Esophagus muscularis mucosa (tissue), 4 donors: Measurements from ENCODE around the gene EML2. TPM values are rescaled to one million over a fixed set of nuclear protein-coding genes. Genes with fewer than 3 reads are reported as not detected.

Experiments
- DNase-seq: peaks from one replicate; pipeline ENCODE4 v3.0.0-alpha.2; 2017; ENCODE audit errors: extremely low spot score
- H3K27ac ChIP-seq, 4 donors: fragments of 200-600 bp; sonication (generic); replicated peaks in 1 of 4; 1 replicate in 3 of 4; 2 replicates in 1 of 4; pipeline ENCODE4 v1.5.1; 2016 to 2019; ENCODE audit warnings: mild to moderate bottlenecking in 1 of 4
- H3K27me3 ChIP-seq, 4 donors: fragments of 200-600 bp; sonication (generic); one replicate each; pipeline versions ENCODE4 v1.5.1 to v1.6.0; 2016 to 2019
- H3K36me3 ChIP-seq, 4 donors: fragments of 200-600 bp; sonication (generic); one replicate each; pipeline ENCODE4 v1.5.1; 2016 to 2019
- H3K4me1 ChIP-seq, 4 donors: fragments of 200-600 bp; sonication (generic); one replicate each; pipeline ENCODE4 v1.5.1; 2016 to 2019
- H3K4me3 ChIP-seq, 4 donors: fragments of 200-600 bp; sonication (generic); 1 replicate in 2 of 4; 2 replicates in 2 of 4; pipeline ENCODE4 v1.5.1; 2016 to 2019; ENCODE audit warnings: mild to moderate bottlenecking in 4 of 4, moderate library complexity in 1 of 4
- H3K9me3 ChIP-seq, 4 donors: fragments of 200-600 bp; sonication (generic); 1 replicate in 3 of 4; 2 replicates in 1 of 4; pipeline ENCODE4 v1.5.1; 2016 to 2019
- CTCF ChIP-seq, 3 experiments: fragments of 200-600 bp in 2 of 3; fragments of 450-650 bp in 1 of 3; sonication (generic) in 2 of 3; IDR thresholded peaks; one replicate each; pipeline ENCODE4 v1.5.1; 2017 to 2019; ENCODE audit warnings: antibody characterized with exemption in 3 of 3, mild to moderate bottlenecking in 2 of 3, moderate library complexity in 1 of 3
- EP300 ChIP-seq: sonication (generic); formaldehyde crosslinking; IDR thresholded peaks from one replicate; pipeline ENCODE4 v1.6.1; 2017; ENCODE audit warnings: antibody characterized with exemption
- POLR2A ChIP-seq: fragments of 450-650 bp; IDR thresholded peaks from one replicate; pipeline ENCODE4 v1.6.1; 2017; ENCODE audit warnings: antibody characterized with exemption, moderate library complexity, mild to moderate bottlenecking, low read depth
- POLR2AphosphoS5 ChIP-seq, 2 donors: sonication (generic); formaldehyde crosslinking; IDR thresholded peaks; one replicate each; pipeline ENCODE4 v1.6.1; 2017; ENCODE audit warnings: antibody characterized with exemption in 2 of 2
- WGBS: methylation state at CpG from one replicate; pipeline ENCODE4 v1.1.5; 2018; 5-methylcytosine and 5-hydroxymethylcytosine counted together
- intact Hi-C: fragments of 100-400 bp; cut with DNase I; formaldehyde crosslinking; loops from one replicate; pipeline ENCODE4 v1.15.1; 2023
- total RNA-seq, 4 donors: library from RNA; depleted of rRNA; stranded (reverse); fragments of >200 nt; gene quantifications; one replicate each; pipeline versions ENCODE4 v1.1.0 to v1.2.1, GENCODE V29; 2016

EML2 gene
- total RNA-seq, 4 donors from 2014 or later = 12.0 to 28.4 (median 18.3) TPM

- H3K4me3 ChIP-seq = no peak overlapping the region
- H3K36me3 ChIP-seq = peaks cover 0 to 11% (median 0%) of the 10 kb centered on the region in 4 donors
- 57% methylated on average over 6 of the region's 6 CpGs for WGBS
- H3K27me3 ChIP-seq = peaks cover 0 to 98% (median 25%) of the 10 kb centered on the region in 4 donors
- DNase-seq = no peak
- TF ChIP-seq POLR2A (no peak), EP300 (no peak), CTCF (IDR thresholded peaks at IDR 0.05) (no peak), POLR2AphosphoS5 (IDR thresholded peaks at IDR 0.05) (no peak)
- intact Hi-C loops = no loop called here
- no peak overlapping the region for H3K27ac ChIP-seq
- peaks cover 26 to 35% (median 31%) of the 10 kb centered on the region in 4 donors for H3K4me1 ChIP-seq
- no peaks in the 10 kb centered on the region for H3K9me3 ChIP-seq
These were observed 43.4 kb downstream of the EML2 start for GRCh38 chr19:45595814-45596213.

GRCh38 chr19:45593520-45593919, 45.7 kb downstream of the EML2 start:
- Histone ChIP-seq H3K27me3 (peaks cover 0 to 82% (median 7%) of the 10 kb centered on the region in 4 donors), H3K36me3 (peaks cover 0 to 33% (median 0%) of the 10 kb centered on the region in 4 donors), H3K4me3 (no peak overlapping the region), H3K9me3 (no peaks in the 10 kb centered on the region), H3K27ac (no peak overlapping the region), H3K4me1 (peaks cover 12 to 29% (median 16%) of the 10 kb centered on the region in 4 donors)
- TF ChIP-seq CTCF (IDR thresholded peaks at IDR 0.05) (no peak), POLR2AphosphoS5 (IDR thresholded peaks at IDR 0.05) (no peak), POLR2A (no peak), EP300 (no peak)
- 10% methylated on average over 1 of the region's 1 CpG for WGBS
- DNase-seq = no peak
- intact Hi-C loops = no loop called here

GRCh38 chr19:45592366-45592765, 46.8 kb downstream of the EML2 start:
- H3K4me3 ChIP-seq = no peak overlapping the region
- intact Hi-C loops = no loop called here
- no peak overlapping the region for H3K27ac ChIP-seq
- no peak for DNase-seq
- WGBS = 49% methylated on average over 4 of the region's 4 CpGs
- H3K36me3 ChIP-seq = peaks cover 0 to 41% (median 0%) of the 10 kb centered on the region in 4 donors
- no peak for TF ChIP-seq POLR2A
- no peak for TF ChIP-seq CTCF (IDR thresholded peaks at IDR 0.05)
- no peak for TF ChIP-seq EP300
- no peak for TF ChIP-seq POLR2AphosphoS5 (IDR thresholded peaks at IDR 0.05)
- H3K27me3 ChIP-seq = peaks cover 0 to 70% (median 4%) of the 10 kb centered on the region in 4 donors
- peaks cover under 1 to 26% (median 6%) of the 10 kb centered on the region in 4 donors for H3K4me1 ChIP-seq
- no peaks in the 10 kb centered on the region for H3K9me3 ChIP-seq

- peaks cover 0 to 18% (median 1%) of the 10 kb centered on the region in 4 donors for H3K4me1 ChIP-seq
- intact Hi-C loops = no loop called here
- TF ChIP-seq CTCF (IDR thresholded peaks at IDR 0.05) (no peak), POLR2A (no peak), POLR2AphosphoS5 (IDR thresholded peaks at IDR 0.05) (no peak), EP300 (no peak)
- no peak for DNase-seq
- 90% methylated on average over 20 of the region's 21 CpGs for WGBS
- peaks cover 0 to 63% (median 4%) of the 10 kb centered on the region in 4 donors for H3K27me3 ChIP-seq
- no peak overlapping the region for H3K27ac ChIP-seq
- no peak overlapping the region for H3K4me3 ChIP-seq
- H3K9me3 ChIP-seq = no peaks in the 10 kb centered on the region
- H3K36me3 ChIP-seq = peaks cover 0 to 45% (median 0%) of the 10 kb centered on the region in 4 donors
These were observed 47.6 kb downstream of the EML2 start for GRCh38 chr19:45591638-45592005.
